ENCODE measurements around the gene ZNF865.

The ZNF865 gene

GRCh38 chr19:55609326-55609725, 3.9 kb downstream of the ZNF865 start:
- no peak for DNase-seq

- DNase-seq = no peak
Measured at GRCh38 chr19:55611300-55611982, 6.0 kb downstream of the ZNF865 start.

- no peak for DNase-seq
Measured at GRCh38 chr19:55611983-55612645, 6.7 kb downstream of the ZNF865 start.

GRCh38 chr19:55613396-55613795, 7.9 kb downstream of the ZNF865 start:
- no peak for DNase-seq

GRCh38 chr19:55613930-55614710, 8.7 kb downstream of the ZNF865 start:
- DNase-seq = no peak

GRCh38 chr19:55614711-55615542, 9.5 kb downstream of the ZNF865 start:
- no peak for DNase-seq

- DNase-seq = no peak
Measured at GRCh38 chr19:55615543-55616394, 10.3 kb downstream of the ZNF865 start.

- DNase-seq = no peak
Measured at GRCh38 chr19:55616395-55616875, 11.0 kb downstream of the ZNF865 start.

GRCh38 chr19:55617426-55617825, 12.0 kb downstream of the ZNF865 start:
- DNase-seq = no peak

- no peak for DNase-seq
Measured at GRCh38 chr19:55618426-55618825, 13.0 kb downstream of the ZNF865 start.

- no peak for DNase-seq
Measured at GRCh38 chr19:55619286-55619685, 13.8 kb downstream of the ZNF865 start.

GRCh38 chr19:55620410-55621204, 15.2 kb downstream of the ZNF865 start:
- peak in 1 of 5 donors; percentile 24 for DNase-seq

- no peak for DNase-seq
Measured at GRCh38 chr19:55621205-55621672, 15.8 kb downstream of the ZNF865 start.

- no peak for DNase-seq
Measured at GRCh38 chr19:55621673-55622231, 16.3 kb downstream of the ZNF865 start.

GRCh38 chr19:55622242-55622969, 17.0 kb downstream of the ZNF865 start:
- DNase-seq = no peak

- DNase-seq = no peak
Measured at GRCh38 chr19:55623130-55623529, 17.7 kb downstream of the ZNF865 start.

GRCh38 chr19:55623561-55623960, 18.1 kb downstream of the ZNF865 start:
- DNase-seq = no peak

- DNase-seq = peak; percentile 88 to 96 (median 92)
Measured at GRCh38 chr19:55624109-55625003, 18.9 kb downstream of the ZNF865 start, which contains the start of gene ZNF784. Gene ZNF784 (minus strand): TSS chr19:55624566. CDS start chr19:55624561, 5 bp downstream.

GRCh38 chr19:55625004-55625326, 19.5 kb downstream of the ZNF865 start:
- no peak for DNase-seq

All from T-helper 1 cell (primary cell).